Calu3 (cell line): ENCODE data around the gene SRCIN1. TPM values are rescaled to one million over a fixed set of nuclear protein-coding genes. Genes with fewer than 3 reads are reported as not detected.

ENCODE experiments used
- BruUV-seq: library from RNA; stranded (reverse); fragments of 400-500 nt; replicated peaks from 2 replicates; lab custom pipeline; 2021; lab: Mats Ljungman, UMichigan
- CTCF ChIA-PET: fragments of 300-600 bp; sonication (Branson Sonifier 250); formaldehyde crosslinking; loops from one replicate; lab custom pipeline; 2022; ENCODE audit warnings: antibody characterized with exemption; lab: Charles Lee
- DNase-seq: peaks from one replicate; pipeline ENCODE4 v3.0.0; 2022
- H3K27ac Mint-ChIP-seq: one replicate; pipeline ENCODE4 v1.8.0; 2022; ENCODE audit warnings: mixed read lengths; ENCODE audit not compliant: unreplicated experiment
- H3K27me3 Mint-ChIP-seq: one replicate; pipeline ENCODE4 v1.8.0; 2022; ENCODE audit warnings: mixed read lengths; ENCODE audit not compliant: unreplicated experiment
- H3K36me3 Mint-ChIP-seq: one replicate; pipeline ENCODE4 v1.8.0; 2022; ENCODE audit warnings: mild to moderate bottlenecking, moderate library complexity, mixed read lengths; ENCODE audit not compliant: insufficient read depth, unreplicated experiment
- H3K4me1 Mint-ChIP-seq: one replicate; pipeline ENCODE4 v1.8.0; 2022; ENCODE audit warnings: mild to moderate bottlenecking, low read depth, mixed read lengths; ENCODE audit not compliant: unreplicated experiment
- H3K4me3 Mint-ChIP-seq: one replicate; pipeline ENCODE4 v1.8.0; 2022; ENCODE audit warnings: mild to moderate bottlenecking, low read depth, moderate library complexity, mixed read lengths; ENCODE audit not compliant: unreplicated experiment
- H3K9me3 Mint-ChIP-seq: one replicate; pipeline ENCODE4 v1.8.0; 2022; ENCODE audit warnings: low read depth, mixed read lengths; ENCODE audit not compliant: unreplicated experiment
- intact Hi-C: fragments of 100-400 bp; cut with micrococcal nuclease; formaldehyde crosslinking; loops from one replicate; pipeline ENCODE4 v1.10.0; 2022; ENCODE audit not compliant: unreplicated experiment
- total RNA-seq: library from RNA; stranded (reverse); gene quantifications from 2 replicates; pipeline ENCODE4 v1.2.3, GENCODE V29; 2022
- TF ChIP-seq, protein P1 (sequence below): fragments of 200-600 bp; IDR thresholded peaks from one replicate; pipeline ENCODE4 v1.8.0; 2022; ENCODE audit warnings: antibody characterized with exemption; ENCODE audit not compliant: unreplicated experiment

SRCIN1 gene
- total RNA-seq, 1 experiment from 2014 or later: 46.7 TPM

GRCh38 chr17:38587203-38587602, 18.5 kb downstream of the SRCIN1 start:
- CTCF ChIA-PET: interaction anchor here (0.6 to 12.6 kb wide), 8 partner anchors 10 to 246 kb away, joined by 3 to 437 read pairs (median 6); partner anchors contain the start of gene SRCIN1
- Mint-ChIP-seq H3K27ac (no peak overlapping the region), H3K4me1 (peaks cover 35% of the 10 kb centered on the region), H3K9me3 (no peaks in the 10 kb centered on the region), H3K36me3 (no peaks in the 10 kb centered on the region), H3K27me3 (peaks cover 66% of the 10 kb centered on the region), H3K4me3 (no peak overlapping the region)
- DNase-seq: no peak
- no TSS peak for BruUV-seq
- intact Hi-C loops: no loop called here
- TF ChIP-seq, protein P1, sequence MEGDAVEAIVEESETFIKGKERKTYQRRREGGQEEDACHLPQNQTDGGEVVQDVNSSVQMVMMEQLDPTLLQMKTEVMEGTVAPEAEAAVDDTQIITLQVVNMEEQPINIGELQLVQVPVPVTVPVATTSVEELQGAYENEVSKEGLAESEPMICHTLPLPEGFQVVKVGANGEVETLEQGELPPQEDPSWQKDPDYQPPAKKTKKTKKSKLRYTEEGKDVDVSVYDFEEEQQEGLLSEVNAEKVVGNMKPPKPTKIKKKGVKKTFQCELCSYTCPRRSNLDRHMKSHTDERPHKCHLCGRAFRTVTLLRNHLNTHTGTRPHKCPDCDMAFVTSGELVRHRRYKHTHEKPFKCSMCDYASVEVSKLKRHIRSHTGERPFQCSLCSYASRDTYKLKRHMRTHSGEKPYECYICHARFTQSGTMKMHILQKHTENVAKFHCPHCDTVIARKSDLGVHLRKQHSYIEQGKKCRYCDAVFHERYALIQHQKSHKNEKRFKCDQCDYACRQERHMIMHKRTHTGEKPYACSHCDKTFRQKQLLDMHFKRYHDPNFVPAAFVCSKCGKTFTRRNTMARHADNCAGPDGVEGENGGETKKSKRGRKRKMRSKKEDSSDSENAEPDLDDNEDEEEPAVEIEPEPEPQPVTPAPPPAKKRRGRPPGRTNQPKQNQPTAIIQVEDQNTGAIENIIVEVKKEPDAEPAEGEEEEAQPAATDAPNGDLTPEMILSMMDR: no peak

GRCh38 chr17:38586788-38587187, 19.0 kb downstream of the SRCIN1 start:
- H3K4me3 Mint-ChIP-seq: no peak overlapping the region
- H3K36me3 Mint-ChIP-seq: no peaks in the 10 kb centered on the region
- peaks cover 66% of the 10 kb centered on the region for H3K27me3 Mint-ChIP-seq
- no peak for DNase-seq
- BruUV-seq: no TSS peak
- CTCF ChIA-PET: interaction anchor here (0.6 to 12.6 kb wide), 11 partner anchors 11 to 323 kb away, joined by 3 to 437 read pairs (median 5); partner anchors contain the start of gene SRCIN1
- H3K27ac Mint-ChIP-seq: no peak overlapping the region
- intact Hi-C loops: no loop called here
- H3K4me1 Mint-ChIP-seq: peaks cover 31% of the 10 kb centered on the region
- no peaks in the 10 kb centered on the region for H3K9me3 Mint-ChIP-seq
- TF ChIP-seq, protein P1: no peak

DNA sequence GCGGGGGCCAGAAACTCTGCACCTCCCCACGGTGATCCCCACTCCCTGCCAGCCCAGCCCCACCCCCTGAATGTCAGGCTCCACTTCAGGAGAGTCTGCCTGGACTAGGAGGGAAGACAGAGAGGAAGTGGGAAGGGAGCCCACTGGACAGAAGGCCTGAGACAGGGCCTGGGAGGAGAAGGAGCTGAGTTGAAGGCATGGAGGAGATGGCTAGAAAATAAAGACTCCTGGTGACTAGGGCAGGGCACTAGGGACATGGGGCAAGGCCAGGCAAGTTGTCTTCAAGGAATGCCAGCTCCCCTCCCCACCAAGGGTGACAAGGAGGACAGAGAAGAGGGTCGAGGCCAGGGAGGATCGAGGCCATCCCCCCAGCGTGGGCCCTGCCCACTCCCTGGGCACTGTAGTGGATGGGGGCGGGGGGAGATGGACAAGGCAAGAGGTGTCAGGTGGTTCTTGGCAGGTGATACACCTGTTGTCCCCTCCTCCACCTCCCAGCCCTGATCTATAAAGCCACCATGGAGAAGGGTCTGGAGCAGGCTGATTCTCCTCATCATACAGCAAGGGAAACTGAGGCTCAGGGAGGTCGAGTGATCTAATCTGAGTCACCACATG, 19.7 kb downstream of the SRCIN1 start:
- no peaks in the 10 kb centered on the region for H3K9me3 Mint-ChIP-seq
- no peak overlapping the region for H3K4me3 Mint-ChIP-seq
- TF ChIP-seq, protein P1: no peak
- BruUV-seq: no TSS peak
- CTCF ChIA-PET: interaction anchor here (0.6 to 12.6 kb wide), 10 partner anchors 11 to 165 kb away, joined by 3 to 437 read pairs (median 4); partner anchors contain the start of gene SRCIN1
- no peak overlapping the region for H3K27ac Mint-ChIP-seq
- no peaks in the 10 kb centered on the region for H3K36me3 Mint-ChIP-seq
- no peak for DNase-seq
- intact Hi-C loops: loop anchor here (2.0 kb wide), 1 partner anchor 93 kb away; no protein-coding TSS in a partner anchor
- peaks cover 63% of the 10 kb centered on the region for H3K27me3 Mint-ChIP-seq
- peaks cover 23% of the 10 kb centered on the region for H3K4me1 Mint-ChIP-seq

DNA sequence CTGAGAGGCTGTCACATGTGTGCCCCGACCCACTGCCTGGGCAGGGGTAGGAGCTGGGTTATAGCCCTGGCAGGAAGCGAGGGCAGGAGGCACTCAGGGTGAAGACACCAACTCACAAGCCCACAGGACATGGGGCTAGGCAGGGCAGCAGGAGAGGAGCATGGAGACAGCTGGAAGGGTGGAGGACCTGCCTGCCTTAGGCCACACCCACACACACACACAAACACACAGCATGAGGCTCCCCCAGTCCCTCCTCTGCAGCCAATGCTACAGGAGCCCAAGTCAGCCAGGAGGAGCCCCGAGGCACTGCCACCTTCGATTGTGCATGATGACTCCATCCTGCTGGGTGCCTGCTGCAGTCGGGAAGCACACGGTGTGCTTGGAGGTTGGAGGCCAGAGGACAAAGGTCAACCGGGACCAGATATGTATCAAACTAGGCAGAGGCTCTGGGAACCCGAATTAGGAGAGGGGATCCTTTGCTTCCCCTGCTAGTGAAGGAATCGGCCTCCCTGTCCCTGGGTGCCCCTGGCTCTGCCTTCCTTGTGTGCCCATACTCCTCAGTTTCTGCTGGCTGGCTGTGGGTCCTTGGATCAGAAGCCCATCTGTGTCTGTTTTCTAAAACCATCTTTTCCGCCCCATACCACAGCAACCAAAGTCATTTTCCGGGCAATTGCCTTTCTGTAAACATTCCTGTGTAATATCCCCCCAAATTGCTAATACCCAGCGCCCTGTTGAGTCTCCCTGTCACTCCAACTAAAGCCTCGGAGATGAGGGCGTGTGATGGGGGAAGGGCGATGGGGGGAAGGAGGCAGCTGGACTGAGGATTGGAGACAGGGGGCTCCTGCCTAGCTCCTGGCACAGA, 20.5 kb downstream of the SRCIN1 start:
- Mint-ChIP-seq H3K36me3 (no peaks in the 10 kb centered on the region), H3K4me3 (peak overlapping the region; percentile 9), H3K4me1 (peaks cover 28% of the 10 kb centered on the region), H3K27ac (peak overlapping the region; percentile 3), H3K27me3 (peaks cover 63% of the 10 kb centered on the region), H3K9me3 (no peaks in the 10 kb centered on the region)
- intact Hi-C loops: loop anchor here (2.0 kb wide), 1 partner anchor 92 kb away; no protein-coding TSS in a partner anchor
- DNase-seq: peak; percentile 63
- BruUV-seq: no TSS peak
- TF ChIP-seq, protein P1: no peak
- CTCF ChIA-PET: interaction anchor here (0.5 to 12.6 kb wide), 16 partner anchors 8 to 199 kb away, joined by 3 to 437 read pairs (median 8); no protein-coding TSS in a partner anchor
